K562 (cell line): ENCODE data around the gene NACC1. TPM values are rescaled to one million over a fixed set of nuclear protein-coding genes. Genes with fewer than 3 reads are reported as not detected.

ENCODE experiments used
- DACH1 ChIP-seq: fragments of 450-650 bp; IDR thresholded peaks from 2 replicates; pipeline ENCODE4 v1.6.1; 2018; ENCODE audit not compliant: partially characterized antibody
- RBFOX2 ChIP-seq: fragments of 200-400 bp; formaldehyde crosslinking; IDR thresholded peaks from 2 replicates; pipeline ENCODE4 v1.6.1; 2017; ENCODE audit warnings: low read depth, mild to moderate bottlenecking, low read length, moderate library complexity
- RBM22 ChIP-seq: fragments of 200-400 bp; formaldehyde crosslinking; IDR thresholded peaks from 2 replicates; pipeline ENCODE4 v1.6.1; 2018; ENCODE audit warnings: low read length, low read depth; ENCODE audit not compliant: poor library complexity, severe bottlenecking
- ZC3H8 ChIP-seq: fragments of 450-650 bp; IDR thresholded peaks from 2 replicates; pipeline ENCODE4 v1.6.1; 2017
- ZNF23 ChIP-seq: fragments of 250-450 bp; sonication (Bioruptor Pico); IDR thresholded peaks from 2 replicates; pipeline ENCODE4 v1.4.0; 2020; ENCODE audit warnings: mild to moderate bottlenecking
- polyA plus RNA-seq, 8 experiments: library from polyadenylated mRNA; depleted of rRNA in 4 of 8; stranded (reverse) in 5 of 8; unstranded in 3 of 8; fragments of >200 nt; fragmentation: Nextera tagmentation in 2 of 8; fragmentation: Illumina TruSeq in 1 of 8; extraction: Ambion mirVana in 2 of 8; extraction: Trizol in 1 of 8; gene quantifications; 2 replicates each; pipeline versions ENCODE4 v1.2.1 to v1.2.3, GENCODE V29; 2011 to 2014; ENCODE audit warnings: inconsistent platforms in 1 of 8, missing spikeins in 1 of 8
- total RNA-seq, 7 experiments: library from RNA; depleted of rRNA in 6 of 7; stranded (reverse); fragments of >200 nt in 6 of 7; fragmentation: Illumina TruSeq in 2 of 7; extraction: Trizol in 2 of 7; gene quantifications; 2 replicates each; pipeline versions ENCODE4 v1.2.1 to v1.2.3, GENCODE V29; 2011 to 2021; ENCODE audit warnings: low replicate concordance in 1 of 7
- TF ChIP-seq, protein P1 (sequence below), 3 experiments: fragments of 200-800 bp in 1 of 3; fragments of 250-450 bp in 1 of 3; fragments of 450-650 bp in 1 of 3; sonication (Bioruptor Pico) in 1 of 3; sonication (Bioruptor generic) in 1 of 3; formaldehyde crosslinking in 1 of 3; IDR thresholded peaks; 2 replicates each; pipeline versions ENCODE4 v1.6.1 to v1.8.0; 2016 to 2022; ENCODE audit warnings: mild to moderate bottlenecking in 2 of 3, missing genetic modification characterization in 2 of 3, missing compliant biosample characterization in 1 of 3, moderate library complexity in 1 of 3
- TF ChIP-seq, protein P2 (sequence below): fragments of 450-650 bp; IDR thresholded peaks from 2 replicates; pipeline ENCODE4 v1.6.1; 2016; ENCODE audit warnings: borderline replicate concordance
- TF ChIP-seq, protein P3 (sequence below), 2 experiments: fragments of 450-650 bp in 1 of 2; sonication (generic) in 1 of 2; formaldehyde crosslinking in 1 of 2; IDR thresholded peaks; 2 replicates each; pipeline versions ENCODE4 v1.7.1 to v1.9.0; 2016 to 2022; ENCODE audit warnings: inconsistent platforms in 1 of 2, mild to moderate bottlenecking in 1 of 2, missing genetic modification reagents in 1 of 2

Gene NACC1
- total and polyA plus RNA-seq, 9 of the 15 experiments (the other 6 are each of a cell fraction or from before 2014, with no cell fraction given), result 0.04 to 96.6 (median 25.8) TPM

- TF ChIP-seq, protein P1, sequence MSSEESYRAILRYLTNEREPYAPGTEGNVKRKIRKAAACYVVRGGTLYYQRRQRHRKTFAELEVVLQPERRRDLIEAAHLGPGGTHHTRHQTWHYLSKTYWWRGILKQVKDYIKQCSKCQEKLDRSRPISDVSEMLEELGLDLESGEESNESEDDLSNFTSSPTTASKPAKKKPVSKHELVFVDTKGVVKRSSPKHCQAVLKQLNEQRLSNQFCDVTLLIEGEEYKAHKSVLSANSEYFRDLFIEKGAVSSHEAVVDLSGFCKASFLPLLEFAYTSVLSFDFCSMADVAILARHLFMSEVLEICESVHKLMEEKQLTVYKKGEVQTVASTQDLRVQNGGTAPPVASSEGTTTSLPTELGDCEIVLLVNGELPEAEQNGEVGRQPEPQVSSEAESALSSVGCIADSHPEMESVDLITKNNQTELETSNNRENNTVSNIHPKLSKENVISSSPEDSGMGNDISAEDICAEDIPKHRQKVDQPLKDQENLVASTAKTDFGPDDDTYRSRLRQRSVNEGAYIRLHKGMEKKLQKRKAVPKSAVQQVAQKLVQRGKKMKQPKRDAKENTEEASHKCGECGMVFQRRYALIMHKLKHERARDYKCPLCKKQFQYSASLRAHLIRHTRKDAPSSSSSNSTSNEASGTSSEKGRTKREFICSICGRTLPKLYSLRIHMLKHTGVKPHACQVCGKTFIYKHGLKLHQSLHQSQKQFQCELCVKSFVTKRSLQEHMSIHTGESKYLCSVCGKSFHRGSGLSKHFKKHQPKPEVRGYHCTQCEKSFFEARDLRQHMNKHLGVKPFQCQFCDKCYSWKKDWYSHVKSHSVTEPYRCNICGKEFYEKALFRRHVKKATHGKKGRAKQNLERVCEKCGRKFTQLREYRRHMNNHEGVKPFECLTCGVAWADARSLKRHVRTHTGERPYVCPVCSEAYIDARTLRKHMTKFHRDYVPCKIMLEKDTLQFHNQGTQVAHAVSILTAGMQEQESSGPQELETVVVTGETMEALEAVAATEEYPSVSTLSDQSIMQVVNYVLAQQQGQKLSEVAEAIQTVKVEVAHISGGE (CRISPR knock-in tag; IDR thresholded peaks at IDR 0.05), result peak in 1 of 3 experiments; percentile 45; a peak in 1 of 6 replicates
- TF ChIP-seq, protein P2, sequence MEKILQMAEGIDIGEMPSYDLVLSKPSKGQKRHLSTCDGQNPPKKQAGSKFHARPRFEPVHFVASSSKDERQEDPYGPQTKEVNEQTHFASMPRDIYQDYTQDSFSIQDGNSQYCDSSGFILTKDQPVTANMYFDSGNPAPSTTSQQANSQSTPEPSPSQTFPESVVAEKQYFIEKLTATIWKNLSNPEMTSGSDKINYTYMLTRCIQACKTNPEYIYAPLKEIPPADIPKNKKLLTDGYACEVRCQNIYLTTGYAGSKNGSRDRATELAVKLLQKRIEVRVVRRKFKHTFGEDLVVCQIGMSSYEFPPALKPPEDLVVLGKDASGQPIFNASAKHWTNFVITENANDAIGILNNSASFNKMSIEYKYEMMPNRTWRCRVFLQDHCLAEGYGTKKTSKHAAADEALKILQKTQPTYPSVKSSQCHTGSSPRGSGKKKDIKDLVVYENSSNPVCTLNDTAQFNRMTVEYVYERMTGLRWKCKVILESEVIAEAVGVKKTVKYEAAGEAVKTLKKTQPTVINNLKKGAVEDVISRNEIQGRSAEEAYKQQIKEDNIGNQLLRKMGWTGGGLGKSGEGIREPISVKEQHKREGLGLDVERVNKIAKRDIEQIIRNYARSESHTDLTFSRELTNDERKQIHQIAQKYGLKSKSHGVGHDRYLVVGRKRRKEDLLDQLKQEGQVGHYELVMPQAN, result peak; percentile 35; the same call in 1 of the 2 replicates
- TF ChIP-seq ZNF23 (CRISPR knock-in tag) (no peak), RBM22 (peak; percentile 99), RBFOX2 (peak; percentile 83), DACH1 (no peak), ZC3H8 (peak; percentile 21; the same call in 1 of the 2 replicates)
- TF ChIP-seq, protein P3, sequence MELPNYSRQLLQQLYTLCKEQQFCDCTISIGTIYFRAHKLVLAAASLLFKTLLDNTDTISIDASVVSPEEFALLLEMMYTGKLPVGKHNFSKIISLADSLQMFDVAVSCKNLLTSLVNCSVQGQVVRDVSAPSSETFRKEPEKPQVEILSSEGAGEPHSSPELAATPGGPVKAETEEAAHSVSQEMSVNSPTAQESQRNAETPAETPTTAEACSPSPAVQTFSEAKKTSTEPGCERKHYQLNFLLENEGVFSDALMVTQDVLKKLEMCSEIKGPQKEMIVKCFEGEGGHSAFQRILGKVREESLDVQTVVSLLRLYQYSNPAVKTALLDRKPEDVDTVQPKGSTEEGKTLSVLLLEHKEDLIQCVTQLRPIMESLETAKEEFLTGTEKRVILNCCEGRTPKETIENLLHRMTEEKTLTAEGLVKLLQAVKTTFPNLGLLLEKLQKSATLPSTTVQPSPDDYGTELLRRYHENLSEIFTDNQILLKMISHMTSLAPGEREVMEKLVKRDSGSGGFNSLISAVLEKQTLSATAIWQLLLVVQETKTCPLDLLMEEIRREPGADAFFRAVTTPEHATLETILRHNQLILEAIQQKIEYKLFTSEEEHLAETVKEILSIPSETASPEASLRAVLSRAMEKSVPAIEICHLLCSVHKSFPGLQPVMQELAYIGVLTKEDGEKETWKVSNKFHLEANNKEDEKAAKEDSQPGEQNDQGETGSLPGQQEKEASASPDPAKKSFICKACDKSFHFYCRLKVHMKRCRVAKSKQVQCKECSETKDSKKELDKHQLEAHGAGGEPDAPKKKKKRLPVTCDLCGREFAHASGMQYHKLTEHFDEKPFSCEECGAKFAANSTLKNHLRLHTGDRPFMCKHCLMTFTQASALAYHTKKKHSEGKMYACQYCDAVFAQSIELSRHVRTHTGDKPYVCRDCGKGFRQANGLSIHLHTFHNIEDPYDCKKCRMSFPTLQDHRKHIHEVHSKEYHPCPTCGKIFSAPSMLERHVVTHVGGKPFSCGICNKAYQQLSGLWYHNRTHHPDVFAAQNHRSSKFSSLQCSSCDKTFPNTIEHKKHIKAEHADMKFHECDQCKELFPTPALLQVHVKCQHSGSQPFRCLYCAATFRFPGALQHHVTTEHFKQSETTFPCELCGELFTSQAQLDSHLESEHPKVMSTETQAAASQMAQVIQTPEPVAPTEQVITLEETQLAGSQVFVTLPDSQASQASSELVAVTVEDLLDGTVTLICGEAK (IDR thresholded peaks at IDR 0.05), result no peak
- TF ChIP-seq, protein P3 (CRISPR knock-in tag; IDR thresholded peaks at IDR 0.05), result no peak
Measured at GRCh38 chr19:13153569-13154240, 35.6 kb downstream of the NACC1 start (continued).
